ENCODE data around the gene NUDT16L1. TPM values are rescaled to one million over a fixed set of nuclear protein-coding genes. Genes with fewer than 3 reads are reported as not detected.

NUDT16L1 gene
- total RNA-seq, 1 donor from 2014 or later: 77.3 TPM

DNA sequence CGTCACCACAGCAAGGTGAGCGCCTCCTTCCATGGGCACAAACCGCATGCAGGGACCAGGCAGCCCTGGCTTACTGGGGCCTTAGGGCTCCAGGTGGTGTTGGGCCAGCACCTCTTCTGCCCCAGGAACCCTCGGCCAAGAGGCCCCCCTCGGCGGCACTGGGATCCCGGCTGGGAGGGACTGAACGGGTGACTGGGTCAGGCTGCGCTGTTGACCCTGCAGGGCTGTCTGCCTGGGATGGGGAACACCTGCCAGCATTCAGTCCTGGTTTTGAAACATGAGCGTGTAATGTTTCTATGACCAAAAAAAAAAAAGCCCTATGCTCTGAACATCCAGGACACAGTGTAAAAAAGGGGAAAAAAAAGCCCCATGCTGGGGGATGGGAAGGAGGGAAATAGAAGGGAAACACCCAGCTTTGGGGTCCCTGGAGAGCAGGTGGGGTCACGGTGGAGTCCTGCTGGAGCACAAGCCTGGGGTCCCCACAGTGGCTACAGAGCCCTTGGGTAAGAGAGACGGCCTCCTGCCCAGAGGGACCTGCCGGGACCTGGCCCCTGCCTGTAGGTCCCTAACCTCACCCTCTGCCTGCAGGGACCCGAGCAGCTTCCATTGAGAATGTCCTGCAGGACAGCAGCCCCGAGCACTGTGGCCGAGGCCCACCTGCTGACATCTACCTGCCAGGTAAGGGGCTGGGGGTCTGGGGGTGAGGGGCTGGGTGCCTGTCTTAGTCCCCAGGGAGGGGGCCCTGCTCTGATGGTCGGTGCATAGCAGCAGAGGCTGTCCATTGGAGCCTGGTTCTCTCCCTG, 9.9 kb upstream of the NUDT16L1 start:
- no peak for DNase-seq (ENCODE audit: low spot score in 2 of 2)
- Histone ChIP-seq H3K4me3 (no peak overlapping the region), H3K36me3 (peaks cover 73 to 83% of the 10 kb centered on the region in 2 donors), H3K27me3 (no peaks in the 10 kb centered on the region), H3K9me3 (no peaks in the 10 kb centered on the region), H3K27ac (no peak overlapping the region), H3K4me1 (no peaks in the 10 kb centered on the region)
- TF ChIP-seq, protein P1, sequence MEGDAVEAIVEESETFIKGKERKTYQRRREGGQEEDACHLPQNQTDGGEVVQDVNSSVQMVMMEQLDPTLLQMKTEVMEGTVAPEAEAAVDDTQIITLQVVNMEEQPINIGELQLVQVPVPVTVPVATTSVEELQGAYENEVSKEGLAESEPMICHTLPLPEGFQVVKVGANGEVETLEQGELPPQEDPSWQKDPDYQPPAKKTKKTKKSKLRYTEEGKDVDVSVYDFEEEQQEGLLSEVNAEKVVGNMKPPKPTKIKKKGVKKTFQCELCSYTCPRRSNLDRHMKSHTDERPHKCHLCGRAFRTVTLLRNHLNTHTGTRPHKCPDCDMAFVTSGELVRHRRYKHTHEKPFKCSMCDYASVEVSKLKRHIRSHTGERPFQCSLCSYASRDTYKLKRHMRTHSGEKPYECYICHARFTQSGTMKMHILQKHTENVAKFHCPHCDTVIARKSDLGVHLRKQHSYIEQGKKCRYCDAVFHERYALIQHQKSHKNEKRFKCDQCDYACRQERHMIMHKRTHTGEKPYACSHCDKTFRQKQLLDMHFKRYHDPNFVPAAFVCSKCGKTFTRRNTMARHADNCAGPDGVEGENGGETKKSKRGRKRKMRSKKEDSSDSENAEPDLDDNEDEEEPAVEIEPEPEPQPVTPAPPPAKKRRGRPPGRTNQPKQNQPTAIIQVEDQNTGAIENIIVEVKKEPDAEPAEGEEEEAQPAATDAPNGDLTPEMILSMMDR (IDR thresholded peaks at IDR 0.05): no peak
- intact Hi-C loops (cut with DNase I): no loop called here

DNA sequence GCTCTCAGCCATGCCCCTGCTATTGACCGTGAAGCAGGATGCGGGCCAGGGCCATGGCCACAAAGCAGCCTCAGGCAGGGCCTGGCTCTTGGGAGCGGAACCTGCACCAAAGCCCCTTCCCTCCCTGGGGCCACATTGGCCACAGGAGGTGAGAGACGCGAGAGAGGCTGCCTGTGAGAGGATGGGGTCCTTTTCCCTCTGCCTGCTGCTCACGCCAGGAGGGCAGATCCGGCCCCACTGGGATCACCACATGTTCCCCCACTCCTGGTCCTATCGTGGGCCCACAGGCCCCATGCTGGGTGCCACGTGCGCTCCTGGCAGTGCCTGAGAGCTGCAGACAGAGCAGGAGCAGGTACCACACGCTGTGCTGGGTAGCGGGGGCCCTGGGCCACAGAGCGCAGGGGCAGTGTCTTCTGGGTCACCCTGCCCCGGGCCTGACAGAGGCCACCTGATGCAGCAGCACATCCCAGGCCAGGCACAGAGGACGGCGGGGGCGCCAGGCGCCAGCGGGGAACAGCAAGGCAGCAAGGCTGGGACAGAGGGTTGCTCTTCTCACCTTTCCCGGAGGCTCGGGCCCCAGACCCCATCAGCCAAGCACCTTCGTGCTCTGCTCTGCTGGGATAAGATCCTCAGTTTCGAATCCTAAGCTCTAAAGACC, 9.2 kb upstream of the NUDT16L1 start:
- Histone ChIP-seq H3K9me3 (no peaks in the 10 kb centered on the region), H3K4me3 (no peak overlapping the region), H3K27me3 (no peaks in the 10 kb centered on the region), H3K36me3 (peaks cover 70 to 87% of the 10 kb centered on the region in 2 donors), H3K27ac (no peak overlapping the region), H3K4me1 (no peaks in the 10 kb centered on the region)
- intact Hi-C loops (cut with DNase I): no loop called here
- DNase-seq (ENCODE audit: low spot score in 2 of 2): no peak
- TF ChIP-seq, protein P1 (IDR thresholded peaks at IDR 0.05): no peak

DNA sequence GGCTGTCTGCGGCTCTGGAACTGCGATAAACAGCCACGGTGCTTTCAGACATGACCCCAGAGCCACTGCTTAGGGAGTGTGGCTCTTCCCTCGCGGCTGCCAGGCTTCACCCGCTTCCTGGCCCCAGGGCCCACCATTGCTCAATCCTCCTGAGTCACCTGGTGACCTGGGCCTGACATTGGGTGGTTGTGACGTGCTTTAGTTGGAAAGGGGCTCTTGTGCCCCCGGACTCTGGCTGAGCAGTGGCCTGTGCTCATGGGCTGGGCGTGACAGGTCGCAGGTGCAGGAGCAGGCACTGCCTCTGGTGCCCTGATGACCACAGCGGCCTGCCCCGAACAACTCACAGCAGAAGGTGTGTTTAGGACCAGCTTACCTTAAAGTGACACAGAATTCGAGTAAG, 8.6 kb upstream of the NUDT16L1 start:
- no peak for DNase-seq (ENCODE audit: low spot score in 2 of 2)
- Histone ChIP-seq H3K27me3 (no peaks in the 10 kb centered on the region), H3K27ac (no peak overlapping the region), H3K4me1 (no peaks in the 10 kb centered on the region), H3K36me3 (peaks cover 70 to 84% of the 10 kb centered on the region in 2 donors), H3K4me3 (no peak overlapping the region), H3K9me3 (no peaks in the 10 kb centered on the region)
- intact Hi-C loops (cut with DNase I): no loop called here
- TF ChIP-seq, protein P1 (IDR thresholded peaks at IDR 0.05): no peak

DNA sequence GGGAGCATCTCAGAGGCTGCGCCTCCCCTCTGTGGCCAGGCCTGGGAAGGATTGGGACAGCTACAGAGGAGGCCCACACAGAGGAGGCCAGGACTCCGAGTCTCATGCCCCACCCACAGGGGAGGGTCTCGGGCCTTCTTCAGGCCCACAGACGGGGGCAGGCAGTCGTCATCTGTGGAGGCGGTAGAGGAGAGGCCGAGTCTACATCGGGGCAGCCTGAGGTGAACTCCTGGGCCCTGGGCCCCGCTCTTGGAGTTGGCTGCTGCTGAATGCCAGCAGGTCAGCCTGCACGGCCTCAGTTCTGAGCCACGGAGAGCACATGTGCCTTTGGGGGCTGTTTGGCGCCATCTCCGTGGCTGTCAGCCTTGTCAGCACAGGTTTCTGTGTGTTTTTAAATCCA, 8.1 kb upstream of the NUDT16L1 start:
- DNase-seq (ENCODE audit: low spot score in 2 of 2): no peak
- H3K4me3 ChIP-seq: no peak overlapping the region
- TF ChIP-seq, protein P1 (IDR thresholded peaks at IDR 0.05): no peak
- peaks cover 65 to 84% of the 10 kb centered on the region in 2 donors for H3K36me3 ChIP-seq
- no peak overlapping the region for H3K27ac ChIP-seq
- H3K27me3 ChIP-seq: no peaks in the 10 kb centered on the region
- no peaks in the 10 kb centered on the region for H3K4me1 ChIP-seq
- no peaks in the 10 kb centered on the region for H3K9me3 ChIP-seq
- intact Hi-C loops (cut with DNase I): no loop called here

DNA sequence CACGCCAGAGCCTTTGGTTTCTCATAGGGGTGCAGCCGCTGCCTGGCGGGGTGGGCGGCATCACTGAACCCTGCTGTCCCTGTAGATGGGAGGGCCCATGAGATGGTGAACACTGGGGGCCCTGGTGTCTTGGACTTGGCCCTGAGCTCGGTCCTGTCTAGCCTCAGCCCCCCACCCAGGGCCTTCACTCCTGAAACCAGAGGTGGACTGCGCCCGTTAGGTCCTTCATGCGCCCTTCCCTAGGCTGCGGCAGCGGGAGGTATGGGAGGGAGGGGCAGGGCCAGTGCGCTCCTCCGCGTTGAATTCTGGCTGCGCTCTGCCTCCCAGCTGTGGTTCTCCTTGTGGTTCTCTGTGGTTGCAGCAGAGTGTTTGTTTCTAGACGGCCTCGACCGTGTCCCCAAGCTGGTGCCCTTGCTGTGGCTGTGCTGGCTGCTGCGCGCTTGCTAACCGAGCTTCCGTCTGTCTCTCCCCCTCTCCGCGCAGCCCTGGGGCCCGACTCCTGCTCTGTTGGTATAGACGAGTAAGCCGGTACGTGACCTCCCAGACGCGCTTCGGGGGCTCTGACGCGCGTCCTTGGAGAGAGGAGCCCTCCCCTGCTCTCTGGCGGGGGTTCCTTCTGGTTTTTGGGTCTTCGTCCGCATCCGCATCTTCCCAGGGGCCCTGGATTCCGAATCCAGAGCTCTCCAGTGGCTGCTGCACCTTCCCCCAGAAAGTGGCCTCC, 7.4 kb upstream of the NUDT16L1 start:
- Histone ChIP-seq H3K4me1 (no peaks in the 10 kb centered on the region), H3K27ac (no peak overlapping the region), H3K27me3 (no peaks in the 10 kb centered on the region), H3K36me3 (peaks cover 61 to 85% of the 10 kb centered on the region in 2 donors), H3K4me3 (no peak overlapping the region), H3K9me3 (no peaks in the 10 kb centered on the region)
- no peak for DNase-seq (ENCODE audit: low spot score in 2 of 2)
- TF ChIP-seq, protein P1 (IDR thresholded peaks at IDR 0.05): no peak
- intact Hi-C loops (cut with DNase I): no loop called here

Measured in ascending aorta (tissue), 2 donors.